HepG2 (cell line): ENCODE measurements around the gene STK39. TPM values are rescaled to one million over a fixed set of nuclear protein-coding genes. Genes with fewer than 3 reads are reported as not detected.

Source experiments
- AGO2 ChIP-seq: fragments of 200-400 bp; formaldehyde crosslinking; optimal IDR thresholded peaks from 2 replicates; pipeline ENCODE3; 2017; ENCODE audit warnings: mild to moderate bottlenecking, low read depth, low read length, moderate library complexity
- ARHGAP35 ChIP-seq: sonication (generic); formaldehyde crosslinking; IDR thresholded peaks from 2 replicates; pipeline ENCODE4 v1.9.0; 2022; ENCODE audit warnings: mild to moderate bottlenecking, inconsistent platforms, moderate library complexity, missing genetic modification reagents, borderline replicate concordance
- ARNT2 ChIP-seq: sonication (generic); formaldehyde crosslinking; IDR thresholded peaks from 2 replicates; pipeline ENCODE4 v1.8.0; 2022; ENCODE audit warnings: mild to moderate bottlenecking, low read depth, missing genetic modification reagents, moderate library complexity
- FOXO1 ChIP-seq: sonication (generic); formaldehyde crosslinking; IDR thresholded peaks from 2 replicates; pipeline ENCODE4 v1.4.0; 2020; ENCODE audit warnings: missing genetic modification reagents
- KDM3A ChIP-seq: IDR thresholded peaks from 2 replicates; pipeline ENCODE4 v1.6.1; 2018; ENCODE audit warnings: low read depth, missing compliant biosample characterization
- KLF13 ChIP-seq: sonication (generic); formaldehyde crosslinking; IDR thresholded peaks from 2 replicates; pipeline ENCODE4 v1.4.0; 2020; ENCODE audit warnings: mild to moderate bottlenecking, missing genetic modification reagents
- MED1 ChIP-seq: sonication (generic); formaldehyde crosslinking; IDR thresholded peaks from 2 replicates; pipeline ENCODE4 v1.4.0; 2020; ENCODE audit warnings: missing genetic modification reagents
- NCOA1 ChIP-seq: sonication (generic); formaldehyde crosslinking; IDR thresholded peaks from 2 replicates; pipeline ENCODE4 v1.9.0; 2021; ENCODE audit warnings: missing genetic modification reagents
- RELA ChIP-seq: sonication (generic); formaldehyde crosslinking; IDR thresholded peaks from 2 replicates; pipeline ENCODE4 v1.4.0; 2020; ENCODE audit warnings: missing genetic modification reagents
- SMYD3 ChIP-seq: sonication (generic); formaldehyde crosslinking; IDR thresholded peaks from 2 replicates; pipeline ENCODE4 v1.8.1; 2023; ENCODE audit warnings: mild to moderate bottlenecking, missing genetic modification reagents
- TARDBP ChIP-seq: sonication (generic); formaldehyde crosslinking; IDR thresholded peaks from 2 replicates; pipeline ENCODE4 v1.8.0; 2022; ENCODE audit warnings: mild to moderate bottlenecking, missing genetic modification reagents
- TBX2 ChIP-seq: sonication (generic); formaldehyde crosslinking; IDR thresholded peaks from 2 replicates; pipeline ENCODE4 v1.5.0; 2020; ENCODE audit warnings: missing genetic modification reagents, mild to moderate bottlenecking, borderline replicate concordance
- YEATS2 ChIP-seq: sonication (generic); formaldehyde crosslinking; IDR thresholded peaks from 2 replicates; pipeline ENCODE4 v1.4.0; 2020; ENCODE audit warnings: missing genetic modification reagents, borderline replicate concordance
- ZFP82 ChIP-seq: sonication (generic); formaldehyde crosslinking; IDR thresholded peaks from 2 replicates; pipeline ENCODE4 v1.5.1; 2020; ENCODE audit warnings: mild to moderate bottlenecking, missing genetic modification reagents, borderline replicate concordance
- ZNF121 ChIP-seq: sonication (generic); formaldehyde crosslinking; IDR thresholded peaks from 2 replicates; pipeline ENCODE4 v1.5.0; 2020; ENCODE audit warnings: mild to moderate bottlenecking, missing genetic modification reagents
- ZNF225 ChIP-seq: sonication (generic); formaldehyde crosslinking; IDR thresholded peaks from 2 replicates; pipeline ENCODE4 v1.4.0; 2020; ENCODE audit warnings: mild to moderate bottlenecking, missing genetic modification reagents
- ZNF33B ChIP-seq: sonication (generic); formaldehyde crosslinking; IDR thresholded peaks from 2 replicates; pipeline ENCODE4 v1.5.1; 2020; ENCODE audit warnings: mild to moderate bottlenecking, missing genetic modification reagents
- ZNF749 ChIP-seq: sonication (generic); formaldehyde crosslinking; IDR thresholded peaks from 2 replicates; pipeline ENCODE4 v1.8.0; 2022; ENCODE audit warnings: mild to moderate bottlenecking, missing genetic modification reagents, moderate library complexity, borderline replicate concordance
- ZNF768 ChIP-seq: sonication (generic); formaldehyde crosslinking; IDR thresholded peaks from 2 replicates; pipeline ENCODE4 v1.4.0; 2020; ENCODE audit warnings: missing genetic modification reagents
- ZNF781 ChIP-seq: sonication (generic); formaldehyde crosslinking; IDR thresholded peaks from 2 replicates; pipeline ENCODE4 v1.5.1; 2020; ENCODE audit warnings: borderline replicate concordance, mild to moderate bottlenecking, missing genetic modification reagents; ENCODE audit errors: not compliant biosample characterization
- ZNF792 ChIP-seq: IDR thresholded peaks from 2 replicates; pipeline ENCODE4 v1.6.1; 2016
- ZNF891 ChIP-seq: sonication (generic); formaldehyde crosslinking; IDR thresholded peaks from 2 replicates; pipeline ENCODE4 v1.5.0; 2020; ENCODE audit warnings: mild to moderate bottlenecking, missing genetic modification reagents
- ZSCAN9 ChIP-seq: IDR thresholded peaks from 2 replicates; pipeline ENCODE4 v1.6.1; 2016; ENCODE audit warnings: borderline replicate concordance
- polyA plus RNA-seq, 8 experiments: library from polyadenylated mRNA; depleted of rRNA in 3 of 8; stranded (reverse) in 7 of 8; unstranded in 1 of 8; fragments of >200 nt; fragmentation: Illumina TruSeq in 4 of 8; extraction: Trizol in 4 of 8; gene quantifications; 2 replicates each; pipeline versions ENCODE4 v1.2.1 to v1.2.3, GENCODE V29; 2011 to 2016; ENCODE audit warnings: low read depth in 4 of 8, missing spikeins in 1 of 8, mixed read lengths in 1 of 8; ENCODE audit not compliant: insufficient read depth in 1 of 8
- total RNA-seq, 5 experiments: library from RNA; depleted of rRNA; stranded (reverse); fragments of >200 nt; fragmentation: Illumina TruSeq; extraction: Trizol; gene quantifications; 2 replicates each; pipeline ENCODE4 v1.2.3, GENCODE V29; 2016; ENCODE audit warnings: low read depth in 1 of 5
- TF ChIP-seq, protein P1 (sequence below): sonication (generic); formaldehyde crosslinking; IDR thresholded peaks from 2 replicates; pipeline ENCODE4 v1.8.0; 2022; ENCODE audit warnings: mild to moderate bottlenecking, missing genetic modification reagents
- TF ChIP-seq, protein P2 (sequence below): sonication (generic); formaldehyde crosslinking; conservative IDR thresholded peaks from 2 replicates; pipeline ENCODE4 v1.5.0; 2020; ENCODE audit warnings: missing genetic modification reagents
- TF ChIP-seq, protein P3 (sequence below): IDR thresholded peaks from 2 replicates; pipeline ENCODE4 v1.6.1; 2016; ENCODE audit warnings: control low read depth

The STK39 gene
- total and polyA plus RNA-seq, 2 of the 13 experiments (the other 11 are each of a cell fraction or from before 2014, with no cell fraction given): 27.3 to 38.4 TPM

DNA sequence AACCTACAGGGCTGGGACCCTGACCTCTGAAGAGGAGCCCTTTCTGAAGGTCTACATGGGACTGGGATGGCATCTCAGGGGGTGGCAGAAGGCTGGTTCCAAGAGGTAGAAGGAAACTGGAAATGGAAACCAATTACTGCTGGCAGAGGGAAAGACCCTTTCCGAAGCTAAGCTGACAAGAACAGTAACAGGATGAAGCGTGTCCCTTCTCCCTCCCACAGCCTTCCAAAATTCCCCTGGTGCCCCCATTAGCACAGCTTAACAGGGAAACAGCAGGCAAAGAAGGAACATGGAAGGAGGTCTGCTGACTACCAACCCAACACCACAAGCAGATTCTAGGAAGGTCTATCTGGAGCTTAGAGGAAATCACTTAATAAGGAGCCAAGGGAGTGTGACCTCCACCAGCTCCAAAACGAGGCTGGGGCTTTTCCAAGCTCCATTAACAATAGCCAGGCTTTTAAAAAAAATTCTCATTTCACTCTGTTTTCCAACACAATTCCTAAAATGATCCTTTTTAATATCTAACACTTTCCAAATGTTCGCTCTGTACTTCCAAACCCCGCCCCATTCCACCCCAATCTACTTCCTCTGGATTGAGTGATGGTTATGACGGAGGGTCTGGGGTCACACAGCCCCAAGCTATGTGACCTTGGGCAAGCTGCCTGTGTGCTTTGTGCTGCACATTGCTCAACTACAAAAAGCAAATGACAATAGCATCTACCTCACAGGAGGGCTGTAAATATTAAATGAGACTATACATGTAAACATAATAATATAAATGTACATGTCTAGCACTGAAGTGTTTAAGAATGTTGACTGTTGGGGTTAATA is 55.2 kb downstream of the STK39 start (continued):
- TF ChIP-seq, protein P1, sequence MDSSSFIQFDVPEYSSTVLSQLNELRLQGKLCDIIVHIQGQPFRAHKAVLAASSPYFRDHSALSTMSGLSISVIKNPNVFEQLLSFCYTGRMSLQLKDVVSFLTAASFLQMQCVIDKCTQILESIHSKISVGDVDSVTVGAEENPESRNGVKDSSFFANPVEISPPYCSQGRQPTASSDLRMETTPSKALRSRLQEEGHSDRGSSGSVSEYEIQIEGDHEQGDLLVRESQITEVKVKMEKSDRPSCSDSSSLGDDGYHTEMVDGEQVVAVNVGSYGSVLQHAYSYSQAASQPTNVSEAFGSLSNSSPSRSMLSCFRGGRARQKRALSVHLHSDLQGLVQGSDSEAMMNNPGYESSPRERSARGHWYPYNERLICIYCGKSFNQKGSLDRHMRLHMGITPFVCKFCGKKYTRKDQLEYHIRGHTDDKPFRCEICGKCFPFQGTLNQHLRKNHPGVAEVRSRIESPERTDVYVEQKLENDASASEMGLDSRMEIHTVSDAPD (CRISPR knock-in tag): no peak
- no peak; the same call in 1 of the 2 replicates for TF ChIP-seq ZSCAN9 (CRISPR knock-in tag)
- no peak for TF ChIP-seq NCOA1 (CRISPR knock-in tag)
- TF ChIP-seq, protein P2, sequence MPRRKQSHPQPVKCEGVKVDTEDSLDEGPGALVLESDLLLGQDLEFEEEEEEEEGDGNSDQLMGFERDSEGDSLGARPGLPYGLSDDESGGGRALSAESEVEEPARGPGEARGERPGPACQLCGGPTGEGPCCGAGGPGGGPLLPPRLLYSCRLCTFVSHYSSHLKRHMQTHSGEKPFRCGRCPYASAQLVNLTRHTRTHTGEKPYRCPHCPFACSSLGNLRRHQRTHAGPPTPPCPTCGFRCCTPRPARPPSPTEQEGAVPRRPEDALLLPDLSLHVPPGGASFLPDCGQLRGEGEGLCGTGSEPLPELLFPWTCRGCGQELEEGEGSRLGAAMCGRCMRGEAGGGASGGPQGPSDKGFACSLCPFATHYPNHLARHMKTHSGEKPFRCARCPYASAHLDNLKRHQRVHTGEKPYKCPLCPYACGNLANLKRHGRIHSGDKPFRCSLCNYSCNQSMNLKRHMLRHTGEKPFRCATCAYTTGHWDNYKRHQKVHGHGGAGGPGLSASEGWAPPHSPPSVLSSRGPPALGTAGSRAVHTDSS (CRISPR knock-in tag): no peak
- TF ChIP-seq, protein P3, sequence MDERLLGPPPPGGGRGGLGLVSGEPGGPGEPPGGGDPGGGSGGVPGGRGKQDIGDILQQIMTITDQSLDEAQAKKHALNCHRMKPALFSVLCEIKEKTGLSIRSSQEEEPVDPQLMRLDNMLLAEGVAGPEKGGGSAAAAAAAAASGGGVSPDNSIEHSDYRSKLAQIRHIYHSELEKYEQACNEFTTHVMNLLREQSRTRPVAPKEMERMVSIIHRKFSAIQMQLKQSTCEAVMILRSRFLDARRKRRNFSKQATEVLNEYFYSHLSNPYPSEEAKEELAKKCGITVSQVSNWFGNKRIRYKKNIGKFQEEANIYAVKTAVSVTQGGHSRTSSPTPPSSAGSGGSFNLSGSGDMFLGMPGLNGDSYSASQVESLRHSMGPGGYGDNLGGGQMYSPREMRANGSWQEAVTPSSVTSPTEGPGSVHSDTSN (CRISPR knock-in tag): no peak
- no peak for TF ChIP-seq SMYD3 (CRISPR knock-in tag)
- TF ChIP-seq ZNF792 (CRISPR knock-in tag): no peak
- TF ChIP-seq ARHGAP35 (CRISPR knock-in tag): no peak
- TF ChIP-seq ZNF749 (CRISPR knock-in tag): no peak
- no peak for TF ChIP-seq AGO2
- no peak for TF ChIP-seq ZNF121 (CRISPR knock-in tag)
- TF ChIP-seq TARDBP: peak; percentile 59
- no peak for TF ChIP-seq RELA
- TF ChIP-seq MED1: peak; percentile 90
- TF ChIP-seq YEATS2 (CRISPR knock-in tag): peak; percentile 47; the same call in 1 of the 2 replicates
- TF ChIP-seq ZNF781 (CRISPR knock-in tag): no peak
- TF ChIP-seq ZFP82 (CRISPR knock-in tag): no peak
- TF ChIP-seq KLF13 (CRISPR knock-in tag): no peak
- TF ChIP-seq FOXO1 (CRISPR knock-in tag): peak; percentile 84; the same call in 1 of the 2 replicates
- no peak for TF ChIP-seq ZNF891 (CRISPR knock-in tag)
- no peak for TF ChIP-seq ZNF225 (CRISPR knock-in tag)
- no peak for TF ChIP-seq ZNF768 (CRISPR knock-in tag)
- no peak for TF ChIP-seq KDM3A (CRISPR knock-in tag)
- TF ChIP-seq ARNT2 (CRISPR knock-in tag): no peak
- TF ChIP-seq TBX2: peak; percentile 63; the same call in 1 of the 2 replicates
- TF ChIP-seq ZNF33B (CRISPR knock-in tag): no peak
